ENCODE data around the gene GCK.

The GCK gene

GRCh38 chr7:44134943-44135628 lies 54.2 kb downstream of the GCK start:
- CTCF ChIA-PET = interaction anchor here (1.2 kb wide), 1 partner anchor 10 kb away, joined by 4 read pairs; no protein-coding TSS in a partner anchor
- POLR2A ChIA-PET = no interaction called here

GRCh38 chr7:44133295-44133694 lies 55.9 kb downstream of the GCK start:
- no peak for TF ChIP-seq CTCF (IDR thresholded peaks at IDR 0.05; ENCODE audit: insufficient read depth, low read length, missing control alignments)
- CTCF ChIA-PET = no interaction called here
- no peak for DNase-seq (ENCODE audit: low read depth, low spot score)
- POLR2A ChIA-PET = interaction anchor here (1.8 kb wide), 1 partner anchor 10 kb away, joined by 5 read pairs; the partner anchor contains the start of gene POLD2
- no peak overlapping the region for H3K4me3 ChIP-seq (ENCODE audit: low read depth, low read length)

More at GRCh38 chr7:44134943-44135628, 54.2 kb downstream of the GCK start:
- no peak for DNase-seq (ENCODE audit: low read depth, low spot score)
- TF ChIP-seq CTCF (IDR thresholded peaks at IDR 0.05; ENCODE audit: insufficient read depth, low read length, missing control alignments) = no peak
- H3K4me3 ChIP-seq (ENCODE audit: low read depth, low read length) = no peak overlapping the region

- no peak overlapping the region for H3K4me3 ChIP-seq (ENCODE audit: low read depth, low read length)
- DNase-seq (ENCODE audit: low read depth, low spot score) = no peak
- ChIA-PET POLR2A (interaction anchor here (0.6 to 1.3 kb wide), 2 partner anchors 9 to 64 kb away, joined by 3 read pairs; partner anchors contain the start of gene POLD2), CTCF (interaction anchor here (0.9 to 1.9 kb wide), 6 partner anchors 10 to 65 kb away, joined by 3 to 10 read pairs (median 5); no protein-coding TSS in a partner anchor)
- no peak for TF ChIP-seq CTCF (IDR thresholded peaks at IDR 0.05; ENCODE audit: insufficient read depth, low read length, missing control alignments)
Observed at GRCh38 chr7:44132039-44132438, 57.2 kb downstream of the GCK start.

DNA sequence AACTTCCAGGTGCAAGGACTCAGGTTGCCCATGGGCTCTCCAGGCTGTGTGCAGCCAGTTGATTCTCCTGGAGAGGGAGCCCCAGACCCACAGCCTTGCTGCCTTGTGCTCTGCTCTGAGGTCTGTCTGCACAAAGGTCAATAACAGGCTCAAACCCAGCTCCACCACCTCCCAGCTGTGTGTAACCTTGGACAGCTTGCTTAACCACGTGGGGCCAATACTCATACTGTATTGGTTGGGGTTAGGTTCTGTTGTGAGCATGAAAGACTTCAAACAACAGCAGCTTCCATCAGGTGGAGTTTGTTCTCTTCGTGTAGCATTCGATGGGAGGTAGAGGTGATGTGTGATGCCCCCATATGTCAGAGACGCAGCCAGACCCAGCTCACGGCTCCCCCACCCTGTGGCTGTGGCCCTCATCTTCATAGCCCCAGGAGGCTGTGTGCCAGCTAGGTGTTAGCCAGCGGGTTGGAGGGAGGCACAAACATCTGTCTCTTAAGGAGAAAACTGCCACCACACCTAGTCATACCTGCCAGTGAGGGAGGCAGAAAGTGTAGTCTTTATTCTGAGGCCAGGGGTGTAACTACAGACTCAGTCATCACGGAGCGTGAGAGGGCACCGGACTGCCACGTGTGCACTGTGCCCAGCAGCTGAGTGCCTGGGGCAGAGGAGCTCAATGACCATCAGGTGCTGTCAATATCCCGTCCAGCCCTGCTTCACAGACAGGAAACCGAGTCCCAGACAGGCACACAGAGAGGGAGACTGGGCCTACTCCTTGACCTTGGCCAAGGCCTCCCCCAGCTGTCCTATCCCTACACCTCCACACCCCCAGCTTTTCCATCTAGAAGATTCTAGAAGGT lies 57.8 kb downstream of the GCK start:
- DNase-seq (ENCODE audit: low read depth, low spot score) = no peak
- ChIA-PET POLR2A (interaction anchor here (1.3 kb wide), 1 partner anchor 9 kb away, joined by 3 read pairs; the partner anchor contains the start of gene POLD2), CTCF (interaction anchor here (1.0 to 1.9 kb wide), 6 partner anchors 11 to 65 kb away, joined by 3 to 10 read pairs (median 5); no protein-coding TSS in a partner anchor)

GRCh38 chr7:44128721-44129582 lies 60.3 kb downstream of the GCK start:
- H3K4me3 ChIP-seq (ENCODE audit: low read depth, low read length) = no peak overlapping the region
- POLR2A ChIA-PET = no interaction called here
- CTCF ChIA-PET = no interaction called here
- DNase-seq (ENCODE audit: low read depth, low spot score) = no peak
- no peak for TF ChIP-seq CTCF (IDR thresholded peaks at IDR 0.05; ENCODE audit: insufficient read depth, low read length, missing control alignments)

More for the DNA sequence above, 57.8 kb downstream of the GCK start:
- TF ChIP-seq CTCF (IDR thresholded peaks at IDR 0.05; ENCODE audit: insufficient read depth, low read length, missing control alignments) = peak; percentile 42
- no peak overlapping the region for H3K4me3 ChIP-seq (ENCODE audit: low read depth, low read length)
